Sigmoid colon (tissue), 7 donors: ENCODE data around the gene CARMIL1. TPM values are rescaled to one million over a fixed set of nuclear protein-coding genes. Genes with fewer than 3 reads are reported as not detected.

Experiments
- DNase-seq: peaks from one replicate; pipeline ENCODE4 v3.0.0-alpha.2; 2019
- H3K27ac ChIP-seq, 4 donors: fragments of 200-600 bp; sonication (generic); one replicate each; pipeline ENCODE4 v1.5.1; 2016 to 2019; ENCODE audit warnings: mild to moderate bottlenecking in 1 of 4
- H3K27me3 ChIP-seq, 3 donors: fragments of 200-600 bp; sonication (generic); one replicate each; pipeline ENCODE4 v1.5.1; 2019; ENCODE audit warnings: mild to moderate bottlenecking in 1 of 3
- H3K36me3 ChIP-seq, 4 donors: fragments of 200-600 bp; sonication (generic); one replicate each; pipeline ENCODE4 v1.5.1; 2016 to 2019
- H3K4me1 ChIP-seq, 4 donors: fragments of 200-600 bp; sonication (generic); one replicate each; pipeline ENCODE4 v1.5.1; 2017 to 2019
- H3K4me3 ChIP-seq, 4 donors: fragments of 200-600 bp; sonication (generic); one replicate each; pipeline ENCODE4 v1.5.1; 2017 to 2019; ENCODE audit warnings: mild to moderate bottlenecking in 2 of 4, moderate library complexity in 1 of 4
- H3K9me3 ChIP-seq, 4 donors: fragments of 200-600 bp in 3 of 4; sonication (generic) in 3 of 4; one replicate each; pipeline versions ENCODE4 v1.5.1 to v1.6.1; 2013 to 2019
- EP300 ChIP-seq, 4 donors: sonication (generic); formaldehyde crosslinking; IDR thresholded peaks; one replicate each; pipeline ENCODE4 v1.6.1; 2017; ENCODE audit warnings: antibody characterized with exemption in 4 of 4
- POLR2A ChIP-seq, 2 donors: fragments of 450-650 bp; IDR thresholded peaks; one replicate each; pipeline ENCODE4 v1.6.1; 2016; ENCODE audit warnings: antibody characterized with exemption in 2 of 2, mild to moderate bottlenecking in 2 of 2, moderate library complexity in 2 of 2
- POLR2AphosphoS5 ChIP-seq, 4 donors: sonication (generic); formaldehyde crosslinking; IDR thresholded peaks; one replicate each; pipeline ENCODE4 v1.6.1; 2017; ENCODE audit warnings: antibody characterized with exemption in 4 of 4
- WGBS, 2 donors: extraction: QIAGEN DNeasy Blood & Tissue Kit; methylation state at CpG; one replicate each; pipeline ENCODE4 v1.1.7; 2013; 5-methylcytosine and 5-hydroxymethylcytosine counted together
- intact Hi-C: fragments of 100-400 bp; cut with DNase I; formaldehyde crosslinking; loops from one replicate; pipeline ENCODE4 v1.15.1; 2023
- polyA plus RNA-seq, 3 donors: library from polyadenylated mRNA; stranded (reverse); fragments of 200-250 nt; gene quantifications; one replicate each; pipeline ENCODE4 v1.2.3, GENCODE V29; 2013
- total RNA-seq, 4 donors: library from RNA; depleted of rRNA; stranded (reverse); fragments of >200 nt; gene quantifications; one replicate each; pipeline ENCODE4 v1.1.0, GENCODE V29; 2016
- TF ChIP-seq, protein P1 (sequence below), 4 experiments: fragments of 450-650 bp in 3 of 4; fragments of 200-600 bp in 1 of 4; IDR thresholded peaks; one replicate each; pipeline ENCODE4 v1.5.1; 2016 to 2019; ENCODE audit warnings: antibody characterized with exemption in 4 of 4, mild to moderate bottlenecking in 3 of 4, moderate library complexity in 2 of 4
- donor health status: healthy with polysubstance abuse.
- donor health status: Bipolar disorder and iron deficiency.
- donor health status: healthy.

The CARMIL1 gene
- total and polyA plus RNA-seq, 7 donors: 3.4 to 24.0 (median 8.2) TPM

GRCh38 chr6:25302151-25302550 is 23.0 kb downstream of the CARMIL1 start:
- Histone ChIP-seq H3K4me3 (no peak overlapping the region), H3K27me3 (no peaks in the 10 kb centered on the region), H3K36me3 (no peaks in the 10 kb centered on the region), H3K27ac (peak overlapping the region in 2 of 4 donors; percentile 1 to 66), H3K4me1 (no peaks in the 10 kb centered on the region), H3K9me3 (no peaks in the 10 kb centered on the region)
- no peak for DNase-seq
- intact Hi-C loops: no loop called here
- WGBS, 2 donors: 11 to 63% methylated on average over 1 of the region's 1 CpG
- TF ChIP-seq POLR2A (IDR thresholded peaks at IDR 0.05): no peak
- no peak for TF ChIP-seq EP300 (IDR thresholded peaks at IDR 0.05)
- TF ChIP-seq, protein P1, sequence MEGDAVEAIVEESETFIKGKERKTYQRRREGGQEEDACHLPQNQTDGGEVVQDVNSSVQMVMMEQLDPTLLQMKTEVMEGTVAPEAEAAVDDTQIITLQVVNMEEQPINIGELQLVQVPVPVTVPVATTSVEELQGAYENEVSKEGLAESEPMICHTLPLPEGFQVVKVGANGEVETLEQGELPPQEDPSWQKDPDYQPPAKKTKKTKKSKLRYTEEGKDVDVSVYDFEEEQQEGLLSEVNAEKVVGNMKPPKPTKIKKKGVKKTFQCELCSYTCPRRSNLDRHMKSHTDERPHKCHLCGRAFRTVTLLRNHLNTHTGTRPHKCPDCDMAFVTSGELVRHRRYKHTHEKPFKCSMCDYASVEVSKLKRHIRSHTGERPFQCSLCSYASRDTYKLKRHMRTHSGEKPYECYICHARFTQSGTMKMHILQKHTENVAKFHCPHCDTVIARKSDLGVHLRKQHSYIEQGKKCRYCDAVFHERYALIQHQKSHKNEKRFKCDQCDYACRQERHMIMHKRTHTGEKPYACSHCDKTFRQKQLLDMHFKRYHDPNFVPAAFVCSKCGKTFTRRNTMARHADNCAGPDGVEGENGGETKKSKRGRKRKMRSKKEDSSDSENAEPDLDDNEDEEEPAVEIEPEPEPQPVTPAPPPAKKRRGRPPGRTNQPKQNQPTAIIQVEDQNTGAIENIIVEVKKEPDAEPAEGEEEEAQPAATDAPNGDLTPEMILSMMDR (IDR thresholded peaks at IDR 0.05): no peak
- no peak for TF ChIP-seq POLR2AphosphoS5 (IDR thresholded peaks at IDR 0.05)

DNA sequence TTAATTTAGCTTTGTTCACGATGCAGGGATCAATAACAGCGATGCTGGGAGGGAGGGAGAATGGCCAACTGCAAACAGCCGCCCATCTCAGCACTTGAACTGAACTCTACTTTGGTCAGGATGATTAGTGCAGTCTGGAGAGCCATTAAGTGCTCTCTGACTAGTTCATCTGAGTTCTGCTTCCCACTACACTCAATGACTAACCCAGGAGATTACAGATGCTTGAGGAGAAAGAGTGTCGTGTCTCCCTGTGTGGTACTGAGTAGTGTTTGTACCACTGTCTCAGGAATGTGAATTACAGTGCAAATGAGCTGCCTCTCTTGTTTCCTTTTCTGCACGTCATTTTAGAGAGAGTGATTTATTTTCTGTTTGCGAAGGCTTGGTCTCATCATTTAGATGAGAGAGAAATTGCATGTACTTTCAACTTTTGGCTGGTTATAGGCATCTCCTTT is 23.5 kb downstream of the CARMIL1 start:
- Histone ChIP-seq H3K27ac (peak overlapping the region in 2 of 4 donors; percentile 1 to 66), H3K9me3 (no peaks in the 10 kb centered on the region), H3K4me1 (no peaks in the 10 kb centered on the region), H3K4me3 (no peak overlapping the region), H3K27me3 (no peaks in the 10 kb centered on the region), H3K36me3 (no peaks in the 10 kb centered on the region)
- 11 to 45% methylated on average over 6 of the region's 6 CpGs for WGBS, 2 donors
- no peak for DNase-seq
- intact Hi-C loops: no loop called here
- TF ChIP-seq EP300 (IDR thresholded peaks at IDR 0.05): no peak
- TF ChIP-seq POLR2A (IDR thresholded peaks at IDR 0.05): no peak
- TF ChIP-seq POLR2AphosphoS5 (IDR thresholded peaks at IDR 0.05): no peak
- TF ChIP-seq, protein P1 (IDR thresholded peaks at IDR 0.05): no peak

- H3K9me3 ChIP-seq: no peaks in the 10 kb centered on the region
- H3K4me1 ChIP-seq: no peaks in the 10 kb centered on the region
- DNase-seq: no peak
- WGBS, 2 donors: 27 to 82% methylated on average over 1 of the region's 1 CpG
- H3K27ac ChIP-seq: peak overlapping the region in 1 of 4 donors; percentile 66
- H3K27me3 ChIP-seq: no peaks in the 10 kb centered on the region
- no peaks in the 10 kb centered on the region for H3K36me3 ChIP-seq
- intact Hi-C loops: no loop called here
- H3K4me3 ChIP-seq: no peak overlapping the region
- TF ChIP-seq, protein P1 (IDR thresholded peaks at IDR 0.05): no peak
- TF ChIP-seq POLR2A (IDR thresholded peaks at IDR 0.05) (no peak), EP300 (IDR thresholded peaks at IDR 0.05) (no peak), POLR2AphosphoS5 (IDR thresholded peaks at IDR 0.05) (no peak)
Measured at GRCh38 chr6:25303254-25303653, 24.1 kb downstream of the CARMIL1 start.

GRCh38 chr6:25306379-25306778 is 27.2 kb downstream of the CARMIL1 start:
- no peak overlapping the region for H3K27ac ChIP-seq
- 91 to 97% methylated on average over 2 of the region's 2 CpGs for WGBS, 2 donors
- H3K9me3 ChIP-seq: no peaks in the 10 kb centered on the region
- H3K36me3 ChIP-seq: no peaks in the 10 kb centered on the region
- DNase-seq: no peak
- no peaks in the 10 kb centered on the region for H3K27me3 ChIP-seq
- no peaks in the 10 kb centered on the region for H3K4me1 ChIP-seq
- TF ChIP-seq POLR2AphosphoS5 (IDR thresholded peaks at IDR 0.05) (no peak), EP300 (IDR thresholded peaks at IDR 0.05) (no peak), POLR2A (IDR thresholded peaks at IDR 0.05) (no peak)
- TF ChIP-seq, protein P1 (IDR thresholded peaks at IDR 0.05): no peak
- intact Hi-C loops: no loop called here
- no peak overlapping the region for H3K4me3 ChIP-seq
